NT2/D1 (cell line): ENCODE data around the gene KLHL7.

Experiments
- SUZ12 ChIP-seq: IDR thresholded peaks from 2 replicates; pipeline ENCODE4 v1.6.1; 2011; ENCODE audit not compliant: insufficient read length, insufficient read depth; ENCODE audit errors: extremely low read depth
- YY1 ChIP-seq: IDR thresholded peaks from 2 replicates; pipeline ENCODE4 v1.6.1; 2011; ENCODE audit not compliant: insufficient read length, insufficient read depth
- ZNF274 ChIP-seq: IDR thresholded peaks from 2 replicates; pipeline ENCODE4 v1.6.1; 2011; ENCODE audit warnings: mild to moderate bottlenecking, low read depth, low read length

GRCh38 chr7:23074443-23075261 is 30.9 kb upstream of the KLHL7 start:
- TF ChIP-seq SUZ12 (no peak), YY1 (no peak), ZNF274 (no peak)
